ENCODE measurements around the gene AIFM2.

GRCh38 chr10:70169649-70170364 is 37.2 kb upstream of the AIFM2 start:
- TF ChIP-seq YY1 (IDR thresholded peaks at IDR 0.05; ENCODE audit: insufficient read depth, insufficient read length) (no peak), ZNF274 (IDR thresholded peaks at IDR 0.05; ENCODE audit: low read depth, low read length) (no peak)
